Omental fat pad (tissue), 4 donors: ENCODE measurements around the gene PPOX. TPM values are rescaled to one million over a fixed set of nuclear protein-coding genes. Genes with fewer than 3 reads are reported as not detected.

ENCODE experiments used
- ATAC-seq: fragments of 150-250 bp; one replicate; pipeline ENCODE4 v1.9.1; 2016; ENCODE audit warnings: mild to moderate bottlenecking, moderate library complexity; ENCODE audit not compliant: low FRiP score
- DNase-seq: peaks from one replicate; pipeline ENCODE4 v3.0.0-alpha.2; 2019; ENCODE audit warnings: low spot score
- total RNA-seq, 4 donors: library from RNA; depleted of rRNA; stranded (reverse); fragments of >200 nt; gene quantifications; one replicate each; pipeline ENCODE4 v1.1.0, GENCODE V29; 2016
- TF ChIP-seq, protein P1 (sequence below), 3 donors: fragments of 450-650 bp; IDR thresholded peaks; one replicate each; pipeline ENCODE4 v1.5.1; 2016 to 2017; ENCODE audit warnings: antibody characterized with exemption in 3 of 3, mild to moderate bottlenecking in 3 of 3, moderate library complexity in 2 of 3

The PPOX gene
- total RNA-seq, 4 donors from 2014 or later, result 12.5 to 28.4 (median 13.8) TPM

DNA sequence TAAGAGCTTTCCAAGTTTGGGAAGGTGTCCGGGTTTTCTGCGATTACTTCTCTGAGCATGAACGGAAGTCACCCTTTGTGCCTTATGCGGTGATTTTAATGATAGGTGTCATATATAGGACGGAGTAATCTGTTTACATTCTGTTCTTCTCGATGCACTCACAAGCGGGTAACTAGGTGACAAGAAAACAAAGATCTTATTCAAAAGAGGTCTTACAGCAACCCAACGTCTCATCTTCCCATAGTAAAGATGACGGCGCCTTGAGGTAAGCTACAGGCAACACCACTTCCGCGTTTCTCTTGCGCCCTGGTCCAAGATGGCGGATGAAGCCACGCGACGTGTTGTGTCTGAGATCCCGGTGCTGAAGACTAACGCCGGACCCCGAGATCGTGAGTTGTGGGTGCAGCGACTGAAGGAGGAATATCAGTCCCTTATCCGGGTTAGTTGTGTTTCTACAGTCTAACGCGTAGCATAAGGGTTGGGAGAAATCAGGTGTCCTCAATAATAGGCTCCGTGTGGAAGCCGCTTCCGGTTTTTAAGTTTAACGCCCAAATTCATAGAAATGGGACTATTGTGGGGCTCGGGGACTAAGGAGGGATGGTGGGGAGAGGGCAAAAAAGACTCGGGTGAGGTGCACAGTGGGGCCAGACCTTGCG lies 12.4 kb upstream of the PPOX start, which contains the start of gene UFC1:
UFC1 (plus strand) TSS at position 297 of the 656 bp plus-strand sequence; CDS start at position 317, 20 bp downstream.
- TF ChIP-seq, protein P1, sequence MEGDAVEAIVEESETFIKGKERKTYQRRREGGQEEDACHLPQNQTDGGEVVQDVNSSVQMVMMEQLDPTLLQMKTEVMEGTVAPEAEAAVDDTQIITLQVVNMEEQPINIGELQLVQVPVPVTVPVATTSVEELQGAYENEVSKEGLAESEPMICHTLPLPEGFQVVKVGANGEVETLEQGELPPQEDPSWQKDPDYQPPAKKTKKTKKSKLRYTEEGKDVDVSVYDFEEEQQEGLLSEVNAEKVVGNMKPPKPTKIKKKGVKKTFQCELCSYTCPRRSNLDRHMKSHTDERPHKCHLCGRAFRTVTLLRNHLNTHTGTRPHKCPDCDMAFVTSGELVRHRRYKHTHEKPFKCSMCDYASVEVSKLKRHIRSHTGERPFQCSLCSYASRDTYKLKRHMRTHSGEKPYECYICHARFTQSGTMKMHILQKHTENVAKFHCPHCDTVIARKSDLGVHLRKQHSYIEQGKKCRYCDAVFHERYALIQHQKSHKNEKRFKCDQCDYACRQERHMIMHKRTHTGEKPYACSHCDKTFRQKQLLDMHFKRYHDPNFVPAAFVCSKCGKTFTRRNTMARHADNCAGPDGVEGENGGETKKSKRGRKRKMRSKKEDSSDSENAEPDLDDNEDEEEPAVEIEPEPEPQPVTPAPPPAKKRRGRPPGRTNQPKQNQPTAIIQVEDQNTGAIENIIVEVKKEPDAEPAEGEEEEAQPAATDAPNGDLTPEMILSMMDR (IDR thresholded peaks at IDR 0.05), result no peak
- ATAC-seq, result peak; percentile 75
- DNase-seq, result no peak

DNA sequence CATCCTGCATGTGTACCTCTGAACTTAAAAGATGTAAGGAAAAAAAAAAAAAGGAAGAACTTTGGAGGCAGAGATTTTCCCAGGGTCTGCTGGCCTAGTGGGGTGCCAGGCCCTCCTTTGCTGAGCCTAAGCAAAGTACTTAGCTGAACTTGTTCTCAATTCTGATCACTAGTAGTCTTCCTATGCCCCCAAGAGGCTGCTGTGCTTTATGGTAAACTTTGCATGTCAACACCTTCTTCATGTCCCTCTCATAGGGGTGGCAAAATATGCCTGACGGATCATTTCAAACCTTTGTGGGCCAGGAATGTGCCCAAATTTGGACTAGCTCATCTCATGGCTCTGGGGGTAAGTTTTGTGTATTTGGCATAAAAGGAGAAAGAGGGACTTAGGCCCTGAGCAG lies 8.4 kb upstream of the PPOX start:
- no peak for DNase-seq
- TF ChIP-seq, protein P1 (IDR thresholded peaks at IDR 0.05), result no peak
- no peak for ATAC-seq

- ATAC-seq, result no peak
- TF ChIP-seq, protein P1 (IDR thresholded peaks at IDR 0.05), result no peak
- DNase-seq, result no peak
Measured at GRCh38 chr1:161158316-161159010, 7.8 kb upstream of the PPOX start.

DNA sequence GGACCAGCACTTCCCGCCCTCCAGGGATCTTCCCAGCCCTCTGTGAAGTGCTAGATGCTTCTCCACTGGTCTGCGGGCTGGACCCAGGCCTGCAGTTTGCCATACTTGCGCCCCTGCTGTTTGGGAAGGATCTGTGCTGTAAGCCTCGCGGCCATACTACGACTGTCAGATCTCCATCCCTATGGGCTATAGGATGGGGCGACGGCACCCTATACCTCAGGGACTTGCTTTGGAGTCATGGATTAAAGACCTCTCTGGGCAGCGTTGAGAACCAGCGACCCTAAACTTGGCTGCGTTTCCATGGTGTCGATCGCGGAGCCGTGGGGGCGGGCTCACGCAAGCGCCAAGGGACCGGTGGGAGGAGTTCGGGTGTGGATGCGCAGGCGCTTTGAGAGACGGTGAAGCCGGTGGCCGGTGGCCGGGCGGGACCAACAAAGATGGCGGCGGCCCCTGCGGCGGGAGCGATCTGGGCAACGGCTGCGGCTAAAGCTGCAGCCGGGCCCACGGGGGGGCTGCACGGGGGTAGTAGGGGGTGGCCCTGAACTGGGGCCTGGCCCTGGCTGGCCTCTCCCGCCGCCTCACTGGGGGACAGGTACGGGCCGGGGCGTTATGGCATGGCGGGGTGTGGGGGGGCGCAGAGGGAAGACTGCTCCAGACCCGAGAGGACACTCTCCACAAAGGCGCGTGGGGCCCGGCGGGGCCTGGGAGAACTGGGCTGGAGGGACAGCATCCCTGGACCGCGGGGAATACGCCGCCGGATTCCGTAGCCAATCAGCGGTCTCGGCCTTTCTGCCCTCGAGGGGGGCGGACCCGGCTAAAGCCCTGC lies 6.9 kb upstream of the PPOX start, which contains the start of gene USP21:
USP21 (plus strand) TSS at position 414 of the 826 bp plus-strand sequence. CDS start 1,141 bp downstream, outside the sequence.
- peak; percentile 75 for DNase-seq
- TF ChIP-seq, protein P1 (IDR thresholded peaks at IDR 0.05), result no peak
- peak; percentile 92 for ATAC-seq

- TF ChIP-seq, protein P1 (IDR thresholded peaks at IDR 0.05), result no peak
- DNase-seq (no peak), ATAC-seq (no peak)
Measured at GRCh38 chr1:161159913-161160243, 6.3 kb upstream of the PPOX start.

DNA sequence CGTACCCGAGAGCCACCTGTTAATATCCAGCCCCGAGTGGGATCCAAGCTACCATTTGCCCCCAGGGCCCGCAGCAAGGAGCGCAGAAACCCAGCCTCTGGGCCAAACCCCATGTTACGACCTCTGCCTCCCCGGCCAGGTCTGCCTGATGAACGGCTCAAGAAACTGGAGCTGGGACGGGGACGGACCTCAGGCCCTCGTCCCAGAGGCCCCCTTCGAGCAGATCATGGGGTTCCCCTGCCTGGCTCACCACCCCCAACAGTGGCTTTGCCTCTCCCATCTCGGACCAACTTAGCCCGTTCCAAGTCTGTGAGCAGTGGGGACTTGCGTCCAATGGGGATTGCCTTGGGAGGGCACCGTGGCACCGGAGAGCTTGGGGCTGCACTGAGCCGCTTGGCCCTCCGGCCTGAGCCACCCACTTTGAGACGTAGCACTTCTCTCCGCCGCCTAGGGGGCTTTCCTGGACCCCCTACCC lies 5.5 kb upstream of the PPOX start:
- DNase-seq (no peak), ATAC-seq (no peak)
- TF ChIP-seq, protein P1 (IDR thresholded peaks at IDR 0.05), result no peak
